Thyroid gland (tissue), 4 donors: ENCODE results near the gene HACL1.

Source experiments
- CTCF ChIP-seq, 6 experiments: fragments of 200-600 bp in 3 of 6; fragments of 450-650 bp in 3 of 6; sonication (generic) in 3 of 6; IDR thresholded peaks; one replicate each; pipeline ENCODE4 v1.5.1; 2016 to 2019; ENCODE audit warnings: antibody characterized with exemption in 6 of 6, mild to moderate bottlenecking in 2 of 6, inconsistent platforms in 1 of 6, moderate library complexity in 1 of 6
- POLR2A ChIP-seq, 2 donors: fragments of 450-650 bp; IDR thresholded peaks; one replicate each; pipeline ENCODE4 v1.6.1; 2017; ENCODE audit warnings: antibody characterized with exemption in 2 of 2, mild to moderate bottlenecking in 2 of 2, moderate library complexity in 1 of 2

- TF ChIP-seq CTCF (IDR thresholded peaks at IDR 0.05): no peak
- TF ChIP-seq POLR2A (IDR thresholded peaks at IDR 0.05): no peak
These were observed 30.8 kb upstream of the HACL1 start for GRCh38 chr3:15632212-15632580.
